NK-92 treated with Interleukin-12 subunit alpha and Interleukin-12 subunit beta, amount 100 ng/mL, for 24 hours (cell line): Measurements from ENCODE around the gene PRKG1.
"Not testable (repeated sequence)": the region's sequence is repeated elsewhere in the genome, so short reads cannot be mapped to it uniquely, and the experiment has no call there.

ENCODE experiments used
- DNase-seq: peaks from one replicate; lab custom pipeline; 2025; lab: John Stamatoyannopoulos, UW

The PRKG1 gene

DNA sequence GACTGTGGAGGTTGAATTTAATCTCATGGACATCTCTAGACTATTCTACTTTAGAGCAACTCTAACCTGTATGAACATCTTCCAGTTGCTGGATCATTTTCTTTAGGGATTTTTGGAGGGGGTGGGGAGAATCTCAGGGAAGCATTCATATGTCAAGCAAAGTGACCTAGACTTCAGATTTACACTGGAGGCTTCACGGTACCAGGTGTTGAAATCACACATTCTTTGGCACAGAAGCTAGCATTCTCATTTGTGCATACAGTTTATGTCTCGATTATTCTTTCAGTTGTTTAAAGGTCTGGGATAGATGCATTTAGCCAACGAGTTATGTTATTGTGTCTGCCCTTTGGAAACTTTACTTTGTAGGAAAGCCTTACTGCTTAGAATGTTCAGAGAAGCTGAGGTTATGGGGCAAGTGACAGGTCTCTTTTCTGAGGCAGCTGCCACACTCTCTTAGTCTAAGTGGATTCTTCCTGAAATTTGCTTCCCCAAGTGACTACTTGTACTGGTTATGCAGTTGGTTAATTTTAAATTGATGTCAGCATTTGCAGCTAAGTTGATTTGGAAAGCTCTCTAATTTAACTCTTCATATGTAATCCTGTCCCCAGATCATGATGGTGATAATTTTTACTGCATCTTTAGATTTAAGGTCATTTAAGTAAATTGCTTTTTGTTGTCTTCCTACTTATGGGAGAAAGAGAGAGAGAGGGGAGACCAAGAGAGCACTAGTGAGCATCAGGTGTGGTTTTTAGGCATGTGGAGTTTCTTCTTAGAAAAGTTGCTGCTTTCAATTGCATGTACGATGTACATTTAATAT is 153.8 kb downstream of the PRKG1 start:
- no peak for DNase-seq

DNA sequence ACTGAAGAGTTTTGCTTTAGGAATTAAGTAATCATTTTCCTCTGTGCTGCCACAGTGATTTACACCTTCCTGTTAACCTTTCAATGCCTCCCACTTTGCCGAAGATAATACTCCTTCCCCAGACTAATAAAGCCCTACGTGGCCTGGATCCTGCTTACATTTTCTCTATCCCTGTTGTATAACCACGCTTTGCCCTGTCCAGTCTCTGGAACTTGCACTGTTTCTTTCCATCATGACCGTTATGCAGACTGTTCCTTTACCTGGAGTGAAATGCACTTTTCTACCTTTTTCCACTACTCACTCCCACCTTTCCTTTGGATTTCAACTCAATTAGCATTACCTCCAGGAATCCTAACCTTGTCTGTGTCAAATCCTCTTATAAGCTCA is 154.4 kb downstream of the PRKG1 start:
- no peak for DNase-seq

DNA sequence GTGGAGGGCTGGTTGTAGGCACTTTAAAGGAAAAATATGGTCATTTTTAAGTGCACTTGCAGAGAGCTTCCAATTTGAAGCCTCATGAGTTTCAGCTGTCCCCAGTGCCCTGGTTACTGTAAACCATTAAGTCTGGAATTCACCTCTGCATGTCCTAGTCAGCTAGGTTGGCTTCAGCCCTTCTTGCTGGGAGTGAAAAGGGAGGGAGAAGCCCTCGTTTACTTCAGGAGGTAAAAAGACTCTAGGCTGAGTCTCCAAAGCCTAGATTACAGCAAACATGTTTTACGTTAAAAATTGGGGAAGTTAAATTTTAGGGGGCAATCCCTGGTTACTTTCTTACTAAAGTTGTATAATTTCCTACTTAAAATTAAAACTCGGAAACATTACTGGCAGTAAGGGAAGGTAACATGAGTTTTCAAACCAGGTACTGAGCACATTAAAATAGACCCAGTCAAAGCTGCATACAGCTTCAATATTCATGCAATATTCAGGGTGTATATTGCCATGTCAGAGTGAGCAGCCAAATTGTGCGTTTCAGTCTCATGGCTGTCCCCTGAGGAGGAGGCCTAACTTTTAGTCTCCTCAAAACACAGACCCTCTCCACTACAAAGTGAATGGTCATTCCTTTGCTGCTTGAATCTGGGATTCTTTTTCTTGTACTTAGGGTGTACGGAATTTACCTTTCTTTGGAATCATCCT is 156.7 kb downstream of the PRKG1 start:
- no peak for DNase-seq

DNA sequence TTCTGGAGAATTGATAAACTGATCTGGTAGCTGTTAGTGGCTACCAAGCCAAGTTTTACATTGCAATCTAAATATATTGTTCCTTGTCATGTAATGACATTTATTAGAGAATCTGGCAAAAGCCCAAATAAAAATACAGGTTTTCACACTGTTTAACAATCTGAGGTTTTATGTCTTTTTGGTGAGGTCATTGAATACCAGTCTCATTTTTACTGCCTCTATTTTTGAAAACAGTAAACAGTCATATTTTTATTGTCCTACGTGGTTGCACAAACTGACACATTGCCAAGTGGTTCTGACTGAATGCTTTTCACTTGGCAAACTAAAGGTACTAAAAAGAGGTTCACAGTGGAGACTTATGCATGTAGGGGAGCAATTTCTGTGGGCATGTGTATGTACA is 157.5 kb downstream of the PRKG1 start:
- no peak for DNase-seq

DNA sequence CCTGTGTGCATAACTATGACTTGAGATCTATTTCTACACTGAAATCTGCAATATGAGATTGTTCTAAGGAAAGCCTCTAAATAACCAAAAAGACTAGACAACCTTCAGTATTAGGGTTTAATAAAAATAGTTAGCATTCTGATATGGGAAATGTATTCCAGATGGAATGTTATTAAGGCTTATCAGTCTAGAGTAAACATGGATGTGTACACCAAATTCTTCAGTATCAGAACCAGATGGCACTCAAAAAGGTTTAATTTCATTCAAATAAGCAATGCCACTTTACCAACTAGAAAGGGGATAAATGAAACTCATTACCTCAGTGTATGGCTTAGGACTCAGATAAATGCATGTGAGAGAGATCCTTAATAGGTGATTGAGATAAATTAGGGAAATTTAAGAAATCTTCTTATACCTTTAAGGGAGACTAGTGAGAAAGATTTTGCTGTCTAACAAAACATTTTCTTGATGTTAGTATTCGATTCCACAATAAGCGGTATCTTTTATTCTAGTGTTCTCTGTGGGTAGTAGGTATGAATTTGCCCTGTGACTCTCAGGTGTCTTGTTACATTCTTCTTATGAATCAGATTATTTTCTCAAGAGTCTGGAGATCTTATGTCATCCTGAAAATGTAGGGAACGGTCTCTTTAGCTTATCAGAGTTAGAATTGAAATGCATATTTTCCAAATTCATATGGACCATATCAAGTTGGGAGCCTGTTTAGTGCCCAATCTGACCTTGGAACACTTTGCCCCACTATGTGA is 159.2 kb downstream of the PRKG1 start:
- no peak for DNase-seq

DNA sequence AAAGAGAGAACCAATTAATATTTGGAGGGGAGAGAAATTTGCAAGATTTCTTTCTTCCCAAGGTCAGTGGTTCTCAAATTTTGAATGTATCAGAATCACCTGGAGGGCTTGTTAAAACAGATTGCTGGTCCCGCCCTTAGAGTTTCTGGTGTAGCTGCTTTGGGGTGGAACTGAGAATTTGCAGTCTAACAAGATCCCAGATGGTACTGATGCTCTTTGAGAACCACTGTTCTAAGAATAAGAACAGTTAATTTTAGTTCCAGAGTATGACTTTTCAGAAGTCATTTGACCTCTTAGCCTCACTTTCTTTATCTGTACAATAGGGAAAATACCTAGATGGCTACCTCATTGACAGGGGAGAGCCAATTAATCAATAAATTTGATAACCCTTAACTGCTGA is 161.6 kb downstream of the PRKG1 start:
- DNase-seq, result no peak

DNA sequence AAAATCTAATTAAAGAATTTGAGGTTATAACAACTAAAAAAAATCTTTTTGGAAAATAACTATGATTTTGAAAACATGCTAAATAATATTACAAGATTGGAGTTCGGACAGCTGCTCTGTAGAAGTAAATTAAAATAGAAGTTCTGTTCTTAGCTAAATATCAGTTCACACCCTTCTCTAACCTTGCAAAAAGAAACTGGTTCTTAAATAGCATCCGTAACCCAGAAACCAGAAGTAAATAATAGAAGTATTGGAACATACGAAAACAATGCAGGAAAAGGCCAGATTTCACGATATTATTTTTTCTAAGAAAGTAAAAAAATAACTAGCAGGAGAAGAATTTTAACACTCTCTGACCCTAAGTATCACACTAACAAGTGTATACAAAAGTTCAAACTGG is 164.7 kb downstream of the PRKG1 start:
- no peak for DNase-seq

DNA sequence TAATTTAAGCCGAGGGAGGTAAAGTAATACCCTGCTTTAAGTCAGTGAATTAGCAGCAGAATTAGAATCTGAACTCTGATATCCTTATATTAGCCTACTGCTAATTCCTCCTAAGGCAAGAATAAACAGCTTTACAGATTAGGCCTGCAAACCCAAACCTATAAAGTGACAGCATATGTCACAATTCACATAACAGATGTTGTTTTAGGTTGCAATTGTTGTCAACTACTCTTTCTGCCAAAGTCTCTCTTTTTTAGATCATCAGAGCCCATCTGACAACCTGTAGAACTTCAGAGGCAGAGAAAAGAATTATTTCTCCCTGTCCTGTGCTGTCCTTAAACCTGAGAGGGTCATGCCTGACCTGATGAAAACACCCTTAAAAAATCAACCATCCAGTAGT is 167.2 kb downstream of the PRKG1 start:
- DNase-seq, result no peak

DNA sequence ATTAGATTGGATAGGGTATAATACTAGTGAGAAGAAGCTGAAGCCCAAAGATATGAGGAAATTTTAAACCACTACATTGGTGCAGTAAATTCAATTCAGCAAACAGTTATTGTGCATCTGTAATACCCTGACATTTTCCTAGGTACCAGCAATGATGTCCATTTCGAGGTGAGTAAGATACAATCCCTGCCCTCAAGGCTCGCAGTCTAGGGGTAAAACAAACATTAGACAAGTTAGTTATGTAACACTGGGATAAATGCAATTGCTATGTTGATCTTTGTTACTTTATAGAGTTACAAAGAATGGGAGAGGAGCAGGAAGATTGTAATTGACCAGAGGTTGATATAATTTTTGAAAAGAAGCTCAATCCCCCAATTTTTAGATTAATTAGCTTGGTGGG is 168.1 kb downstream of the PRKG1 start:
- no peak for DNase-seq

DNA sequence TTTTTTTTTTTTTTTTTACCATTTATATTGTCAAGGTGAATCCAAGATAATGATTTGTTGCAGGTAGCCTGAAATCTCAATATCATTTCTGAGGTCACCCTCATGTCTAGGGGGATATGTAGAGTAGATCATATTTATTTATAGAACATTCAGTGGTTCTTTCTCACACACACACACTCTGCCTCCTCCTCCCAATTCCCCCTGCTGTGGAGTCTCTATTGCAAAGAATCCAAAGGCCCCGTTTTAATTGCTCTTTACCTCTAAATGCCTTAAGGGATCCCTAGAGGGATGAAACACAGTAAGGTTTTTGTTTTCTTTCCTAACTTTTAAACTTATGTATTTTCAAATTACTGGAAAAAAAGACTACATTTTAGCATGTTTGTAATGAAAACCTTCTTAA is 170.0 kb downstream of the PRKG1 start:
- DNase-seq, result no peak

DNA sequence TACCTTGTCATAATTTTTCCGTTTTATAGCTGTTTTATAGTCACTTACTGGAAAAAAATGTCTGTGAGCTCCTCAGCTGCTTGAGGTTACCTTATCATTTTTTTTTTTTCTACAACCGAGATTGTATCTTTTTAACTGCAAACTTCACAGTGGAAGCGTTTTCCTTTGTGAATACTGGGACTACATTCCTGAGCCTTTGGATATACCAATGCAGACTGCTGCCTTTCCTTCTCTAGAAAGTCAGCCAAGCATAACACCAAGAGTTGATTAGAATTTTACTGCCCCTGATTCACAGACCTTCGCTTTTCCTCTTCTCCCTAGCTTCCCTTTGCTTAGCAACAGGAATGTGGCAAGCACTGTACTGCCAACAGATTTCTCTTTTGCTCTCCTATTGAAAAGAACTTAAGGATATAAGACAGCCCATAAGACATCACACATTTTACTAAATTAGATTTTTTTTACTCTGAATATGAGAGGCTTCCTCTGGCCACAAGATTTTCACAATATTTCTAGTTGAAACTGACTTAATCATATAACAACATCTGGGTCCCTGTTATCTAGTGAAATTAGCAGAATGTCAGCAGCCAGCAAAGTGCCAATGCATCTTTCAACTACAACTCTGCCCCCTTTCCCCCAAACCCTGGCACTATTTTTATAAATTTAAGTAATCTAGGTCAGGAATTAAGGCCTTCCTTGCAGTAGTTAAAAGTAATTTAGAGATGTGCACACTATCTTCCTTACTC is 170.6 kb downstream of the PRKG1 start:
- no peak for DNase-seq

DNA sequence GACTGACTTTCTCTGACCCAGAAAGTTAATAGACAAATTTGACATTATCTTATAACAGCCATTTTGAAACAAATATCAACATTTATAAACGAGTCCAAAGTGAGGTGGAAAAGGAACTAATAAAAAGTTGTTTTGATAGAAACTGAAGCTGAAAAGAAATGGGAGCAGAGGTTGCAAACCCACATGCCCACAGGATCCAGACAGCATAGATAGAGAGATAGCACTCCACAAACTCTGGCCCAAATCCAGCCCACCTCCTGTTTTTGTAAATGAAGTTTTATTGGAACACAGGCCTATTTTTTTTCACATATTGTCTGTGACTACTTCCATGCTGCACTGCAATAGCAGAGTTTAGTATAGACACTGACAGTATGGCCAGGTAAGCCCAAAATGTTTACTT is 171.9 kb downstream of the PRKG1 start:
- DNase-seq, result no peak

DNA sequence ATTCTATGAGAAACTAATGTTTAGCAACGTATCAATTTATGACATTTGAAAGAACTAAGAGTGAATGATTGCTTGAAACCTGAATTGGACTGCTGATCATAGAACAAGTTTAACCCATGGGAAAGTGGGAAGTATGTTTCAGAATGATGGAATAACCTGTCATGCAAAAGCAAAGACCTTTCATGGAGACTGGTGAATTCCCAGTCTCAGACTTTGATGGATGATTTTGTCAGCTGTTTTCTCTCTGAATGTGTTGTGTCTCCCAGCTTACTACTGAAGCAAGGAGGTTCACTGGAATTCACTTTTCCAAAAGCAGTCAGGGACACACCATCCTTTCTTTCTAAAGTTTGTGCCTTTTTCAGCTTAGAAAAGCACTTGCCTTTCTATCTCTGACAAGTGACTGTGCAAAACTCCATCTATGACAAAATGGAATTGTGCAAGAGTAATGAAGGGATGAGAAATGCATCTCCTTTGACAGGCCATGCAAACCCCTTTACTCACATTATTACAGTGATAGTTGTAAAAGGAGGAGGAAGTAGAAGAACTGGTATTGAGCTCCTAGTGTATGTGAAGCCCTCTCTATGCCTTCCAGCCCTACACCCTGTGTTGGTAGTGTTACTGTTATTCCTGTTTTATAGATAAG is 176.1 kb downstream of the PRKG1 start:
- DNase-seq, result no peak

DNA sequence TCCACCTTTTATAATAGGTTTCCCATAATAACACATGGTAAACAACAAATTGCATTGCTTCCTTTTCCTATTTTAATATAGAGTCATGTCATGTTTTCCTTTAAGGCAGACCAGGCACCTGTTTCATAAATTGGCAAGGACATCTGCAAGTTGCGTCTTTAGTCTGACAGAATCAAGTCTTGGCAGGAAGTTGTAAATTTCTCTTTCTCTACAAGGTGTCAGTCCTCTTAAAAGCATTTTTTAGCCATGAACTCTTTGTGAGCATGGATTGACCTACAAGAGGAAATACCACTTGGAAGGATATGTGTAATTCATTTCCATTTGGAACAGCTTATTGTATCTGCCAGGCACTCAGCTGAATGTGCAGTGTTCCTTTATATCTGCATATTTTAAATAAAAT is 176.8 kb downstream of the PRKG1 start:
- DNase-seq, result no peak

DNA sequence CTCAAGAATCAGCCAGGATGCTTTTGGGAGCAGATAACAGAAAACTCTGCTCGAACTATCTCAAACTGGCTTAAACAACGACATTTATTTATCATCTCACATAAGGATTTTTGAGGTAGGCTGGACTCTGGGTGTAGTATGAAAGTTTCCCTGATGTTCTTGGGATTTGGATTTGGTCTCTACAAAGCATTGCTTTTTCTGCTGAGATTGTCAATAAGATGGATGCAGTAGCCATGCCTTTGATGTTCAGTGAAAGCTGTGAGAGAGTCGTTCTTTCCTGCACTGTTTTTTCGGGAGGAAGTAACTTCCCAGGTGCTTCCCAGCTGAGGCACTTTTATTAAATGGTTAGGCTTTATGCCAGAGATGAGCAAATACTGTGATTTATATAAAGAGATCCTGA is 181.1 kb downstream of the PRKG1 start:
- no peak for DNase-seq

DNA sequence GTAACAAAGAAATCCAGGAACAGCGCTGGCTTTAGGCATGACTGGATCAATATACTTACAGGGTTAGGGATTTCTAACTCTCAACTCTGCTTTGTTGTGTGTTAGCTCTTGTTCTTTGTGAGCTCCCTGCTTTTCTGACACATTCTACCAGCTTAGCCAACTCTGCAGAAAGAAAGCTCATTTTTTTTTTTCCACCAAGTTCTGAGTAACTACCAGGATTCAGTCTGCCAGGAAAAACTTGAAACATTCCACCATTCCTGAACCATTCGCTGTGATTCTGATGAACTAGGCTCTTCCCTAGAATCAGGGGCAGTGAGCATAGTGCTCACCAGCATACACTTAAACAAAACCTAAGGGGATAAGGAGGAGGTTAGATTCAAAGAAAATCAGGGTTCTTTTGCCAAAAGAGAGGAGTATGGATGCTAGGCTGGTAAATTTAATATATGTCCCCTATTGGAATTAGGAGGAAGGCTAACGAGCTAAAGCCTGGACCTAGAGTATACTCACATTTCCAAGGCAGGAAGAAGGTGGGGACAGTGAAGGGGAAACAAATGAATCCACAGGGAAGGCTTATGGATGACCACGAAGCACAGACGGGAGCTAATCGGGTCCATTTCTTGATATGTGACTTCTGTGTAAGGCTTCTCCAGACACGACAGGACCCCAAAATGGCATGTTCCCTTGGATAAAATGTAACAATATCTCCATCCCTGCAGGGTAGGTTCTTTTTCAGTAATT is 183.4 kb downstream of the PRKG1 start:
- DNase-seq, result no peak

DNA sequence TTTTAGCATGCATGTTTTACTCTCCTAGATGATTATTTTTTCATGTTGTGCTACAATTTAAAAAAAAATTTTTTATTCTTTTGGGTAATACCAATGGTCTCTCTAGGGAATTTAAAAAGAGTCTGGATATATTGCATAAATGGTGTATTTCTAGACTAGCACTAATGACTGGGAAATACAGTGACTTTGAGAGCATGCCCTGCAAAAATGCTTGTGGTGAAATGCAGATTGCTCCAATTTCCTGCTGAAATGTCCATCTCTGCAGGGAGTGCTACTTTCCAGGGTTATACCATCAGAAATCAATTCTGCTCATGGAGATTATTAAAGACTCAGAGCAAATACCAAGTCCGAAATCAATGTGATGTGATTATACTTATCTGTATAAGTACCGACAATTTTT is 186.1 kb downstream of the PRKG1 start:
- no peak for DNase-seq

DNA sequence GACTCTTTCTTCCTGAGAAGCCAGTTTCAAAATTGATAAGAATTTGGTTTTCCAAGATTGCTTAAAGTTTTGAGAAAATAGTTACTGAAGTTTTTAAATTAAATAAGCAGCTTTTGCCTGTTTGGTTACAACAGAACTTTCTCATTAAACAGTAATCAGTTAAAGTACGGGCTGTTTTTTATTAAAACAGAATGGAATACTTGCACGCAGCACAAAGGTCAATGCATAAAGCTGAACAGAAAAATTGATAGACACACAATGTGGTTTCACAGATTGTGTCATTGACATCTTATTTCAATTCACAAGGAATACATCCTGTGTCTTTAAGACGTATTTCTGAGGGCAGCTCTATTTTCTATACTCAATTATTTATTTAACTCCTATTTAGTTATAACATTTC is 192.2 kb downstream of the PRKG1 start:
- DNase-seq, result no peak

DNA sequence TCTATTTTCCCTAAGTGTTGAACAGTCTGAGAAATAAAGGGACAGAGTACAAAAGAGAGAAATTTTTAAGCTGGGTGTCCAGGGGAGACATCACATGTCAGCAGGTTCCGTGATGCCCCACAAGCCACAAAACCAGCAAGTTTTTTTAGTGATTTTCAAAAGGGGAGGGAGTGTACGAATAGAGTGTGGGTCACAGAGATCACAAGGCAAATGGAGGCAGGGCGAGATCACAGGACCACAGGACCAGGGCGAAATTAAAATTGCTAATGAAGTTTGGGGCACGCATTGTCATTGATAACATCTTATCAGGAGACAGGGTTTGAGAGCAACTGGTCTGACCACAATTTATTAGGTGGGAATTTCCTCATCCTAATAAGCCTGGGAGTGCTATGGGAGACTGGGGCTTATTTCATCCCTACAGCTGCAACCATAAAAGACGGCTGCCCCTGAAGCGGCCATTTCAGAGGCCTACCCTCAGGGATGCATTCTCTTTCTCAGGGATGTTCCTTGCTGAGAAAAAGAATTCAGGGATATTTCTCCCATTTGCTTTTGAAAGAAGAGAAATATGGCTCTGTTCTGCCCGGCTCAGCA is 193.8 kb downstream of the PRKG1 start:
- DNase-seq, result not testable (repeated sequence)

DNA sequence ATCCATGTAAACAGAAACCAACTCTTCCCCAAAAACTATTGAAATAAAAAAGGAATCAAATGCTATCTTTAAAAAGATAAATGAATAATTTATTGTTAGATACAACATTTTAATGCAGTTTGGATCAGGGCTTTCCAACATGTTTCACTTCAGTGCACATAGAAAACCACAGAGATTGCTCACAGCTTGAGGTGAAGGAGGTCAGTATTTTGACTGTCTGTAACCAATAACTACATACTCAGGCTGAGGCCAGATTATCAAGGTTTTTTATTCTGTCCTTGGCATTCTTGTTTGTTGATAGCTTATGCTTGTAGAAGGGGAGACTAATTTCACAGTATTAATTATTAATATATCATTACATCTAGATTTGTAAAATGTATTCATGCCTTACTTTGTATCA is 195.5 kb downstream of the PRKG1 start:
- no peak for DNase-seq
